ENCODE results near the gene OTC. TPM values are rescaled to one million over a fixed set of nuclear protein-coding genes. Genes with fewer than 3 reads are reported as not detected.

The OTC gene
- total RNA-seq, 1 donor from 2014 or later, result not detected

DNA sequence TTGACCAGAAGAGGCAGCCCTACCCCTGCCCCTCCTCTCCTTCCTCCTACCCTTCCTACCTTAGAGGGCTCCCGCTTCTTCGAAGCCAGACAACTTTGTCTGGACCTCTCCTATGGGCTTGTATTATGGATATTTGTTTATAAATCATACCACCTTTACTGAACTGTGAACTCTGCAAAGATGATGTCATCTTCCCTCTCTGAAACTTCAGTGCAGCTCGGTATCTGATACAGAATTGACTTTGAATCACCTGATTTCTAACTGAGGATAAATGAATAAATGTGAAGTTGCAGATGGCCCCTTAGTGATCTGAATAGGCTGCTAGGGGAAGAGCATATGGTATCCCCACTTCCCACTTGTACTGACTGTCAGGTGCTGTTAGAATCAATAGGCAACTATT, 1.1 kb upstream of the OTC start:
- DNase-seq (ENCODE audit: low spot score), result no peak
- TF ChIP-seq CTCF (IDR thresholded peaks at IDR 0.05), result no peak
- H3K27me3 Mint-ChIP-seq (ENCODE audit: low read depth), result peaks cover 2% of the 10 kb centered on the region
- no peaks in the 10 kb centered on the region for H3K36me3 Mint-ChIP-seq (ENCODE audit: low read depth)
- peaks cover 8% of the 10 kb centered on the region for H3K9me3 Mint-ChIP-seq (ENCODE audit: low read depth)
- no peak overlapping the region for H3K27ac Mint-ChIP-seq (ENCODE audit: unreplicated experiment)
- H3K4me1 Mint-ChIP-seq (ENCODE audit: low read depth), result no peaks in the 10 kb centered on the region
- no peak overlapping the region for H3K4me3 Mint-ChIP-seq (ENCODE audit: unreplicated experiment)

GRCh38 chrX:38356401-38356800, 4.0 kb downstream of the OTC start:
- Mint-ChIP-seq H3K27ac (ENCODE audit: unreplicated experiment) (no peak overlapping the region), H3K27me3 (ENCODE audit: low read depth) (no peaks in the 10 kb centered on the region), H3K9me3 (ENCODE audit: low read depth) (no peaks in the 10 kb centered on the region), H3K4me3 (ENCODE audit: unreplicated experiment) (no peak overlapping the region), H3K4me1 (ENCODE audit: low read depth) (no peaks in the 10 kb centered on the region), H3K36me3 (ENCODE audit: low read depth) (no peaks in the 10 kb centered on the region)
- TF ChIP-seq CTCF (IDR thresholded peaks at IDR 0.05), result no peak
- DNase-seq (ENCODE audit: low spot score), result no peak

- DNase-seq (ENCODE audit: low spot score), result no peak
- no peaks in the 10 kb centered on the region for H3K36me3 Mint-ChIP-seq (ENCODE audit: low read depth)
- TF ChIP-seq CTCF (IDR thresholded peaks at IDR 0.05), result no peak
- no peak overlapping the region for H3K27ac Mint-ChIP-seq (ENCODE audit: unreplicated experiment)
- no peaks in the 10 kb centered on the region for H3K27me3 Mint-ChIP-seq (ENCODE audit: low read depth)
- no peaks in the 10 kb centered on the region for H3K9me3 Mint-ChIP-seq (ENCODE audit: low read depth)
- no peaks in the 10 kb centered on the region for H3K4me1 Mint-ChIP-seq (ENCODE audit: low read depth)
- H3K4me3 Mint-ChIP-seq (ENCODE audit: unreplicated experiment), result no peak overlapping the region
Observed at GRCh38 chrX:38357747-38358673, 5.6 kb downstream of the OTC start.

DNA sequence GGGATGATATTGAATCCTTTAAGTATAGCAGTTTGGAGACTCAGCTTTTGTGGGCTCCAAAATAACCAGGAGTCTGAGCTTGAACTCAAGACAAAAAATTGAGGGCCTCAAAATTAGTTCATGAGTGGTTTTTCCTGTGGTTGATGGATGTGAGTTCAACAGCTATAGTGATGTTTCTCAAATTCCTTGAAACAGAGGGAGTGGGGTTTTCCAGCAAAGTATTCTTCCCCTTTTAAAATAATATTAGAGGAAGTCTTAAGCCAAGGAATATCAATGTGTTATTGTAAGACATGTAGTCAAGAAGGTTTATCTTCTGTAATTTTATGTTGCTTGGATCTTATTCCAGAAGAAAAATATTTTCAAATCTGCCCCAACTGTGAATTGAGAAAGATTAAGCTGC, 10.6 kb downstream of the OTC start:
- Mint-ChIP-seq H3K27me3 (ENCODE audit: low read depth) (no peaks in the 10 kb centered on the region), H3K27ac (ENCODE audit: unreplicated experiment) (no peak overlapping the region), H3K4me3 (ENCODE audit: unreplicated experiment) (no peak overlapping the region)

GRCh38 chrX:38365954-38366353, 13.6 kb downstream of the OTC start:
- TF ChIP-seq CTCF (IDR thresholded peaks at IDR 0.05), result no peak
- H3K4me1 Mint-ChIP-seq (ENCODE audit: low read depth), result no peaks in the 10 kb centered on the region
- H3K27ac Mint-ChIP-seq (ENCODE audit: unreplicated experiment), result no peak overlapping the region
- peaks cover 3% of the 10 kb centered on the region for H3K9me3 Mint-ChIP-seq (ENCODE audit: low read depth)
- H3K36me3 Mint-ChIP-seq (ENCODE audit: low read depth), result no peaks in the 10 kb centered on the region
- no peak for DNase-seq (ENCODE audit: low spot score)
- no peaks in the 10 kb centered on the region for H3K27me3 Mint-ChIP-seq (ENCODE audit: low read depth)
- no peak overlapping the region for H3K4me3 Mint-ChIP-seq (ENCODE audit: unreplicated experiment)

More for the DNA sequence above, 10.6 kb downstream of the OTC start:
- Mint-ChIP-seq H3K9me3 (ENCODE audit: low read depth) (peaks cover 3% of the 10 kb centered on the region), H3K36me3 (ENCODE audit: low read depth) (no peaks in the 10 kb centered on the region), H3K4me1 (ENCODE audit: low read depth) (no peaks in the 10 kb centered on the region)
- TF ChIP-seq CTCF (IDR thresholded peaks at IDR 0.05), result no peak
- DNase-seq (ENCODE audit: low spot score), result no peak
